GM21717 (cell line): ENCODE measurements around the gene C19orf53.
"Not testable (repeated sequence)": the region's sequence is repeated elsewhere in the genome, so short reads cannot be mapped to it uniquely, and the experiment has no call there.

Experiments
- ATAC-seq: cut with Tn5 transposase; IDR thresholded peaks from one replicate; pipeline ENCODE4 v1.9.1; 2021; ENCODE audit warnings: mild to moderate bottlenecking, moderate library complexity; ENCODE audit not compliant: unreplicated experiment

The C19orf53 gene

DNA sequence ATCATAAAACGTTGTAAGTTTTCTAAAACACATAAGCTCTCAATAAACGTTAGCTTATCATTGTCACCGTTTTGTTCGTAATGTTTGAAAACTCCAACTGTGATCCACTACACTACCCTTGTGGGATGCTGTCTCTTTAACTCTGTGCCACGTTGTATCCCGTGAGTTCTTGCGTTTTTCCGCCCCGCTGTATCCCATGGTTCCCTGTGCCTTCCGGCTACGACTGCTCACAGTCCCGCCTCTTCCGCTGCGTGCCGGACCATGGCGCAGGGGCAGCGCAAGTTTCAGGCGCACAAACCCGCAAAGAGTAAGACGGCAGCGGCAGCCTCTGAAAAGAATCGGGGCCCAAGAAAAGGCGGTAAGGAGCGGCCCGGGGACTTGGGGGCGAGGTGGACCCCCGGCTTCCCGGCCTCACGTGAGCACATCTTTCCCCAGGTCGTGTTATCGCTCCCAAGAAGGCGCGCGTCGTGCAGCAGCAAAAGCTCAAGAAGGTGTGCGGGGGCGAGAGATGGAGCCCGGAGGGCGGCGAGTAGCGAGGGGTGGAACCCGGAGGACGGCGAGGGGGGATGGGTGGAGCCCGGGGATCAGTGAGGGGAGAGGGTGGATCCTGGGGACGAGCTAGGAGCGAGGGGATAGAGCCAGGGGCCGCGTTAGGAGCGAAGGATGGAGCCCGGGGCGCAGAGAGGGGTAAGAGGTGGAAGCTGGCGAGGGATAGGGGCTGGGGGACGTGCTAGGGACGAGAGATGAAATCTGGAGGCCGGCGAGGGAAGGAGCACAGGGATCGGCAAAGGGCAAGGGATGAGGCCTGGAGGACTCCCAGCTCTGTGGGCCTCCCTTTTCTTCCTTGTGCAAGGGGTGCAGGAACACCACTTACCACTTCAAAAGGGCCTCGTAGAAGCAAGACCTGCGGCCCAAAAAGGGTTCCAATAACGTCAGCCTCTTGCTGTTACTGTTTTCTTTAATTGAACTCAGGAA lies at the start of gene C19orf53:
C19orf53 (plus strand) TSS at position 240 of the 975 bp plus-strand sequence; CDS start at position 262, 22 bp downstream.
- peak; percentile 61 for ATAC-seq

DNA sequence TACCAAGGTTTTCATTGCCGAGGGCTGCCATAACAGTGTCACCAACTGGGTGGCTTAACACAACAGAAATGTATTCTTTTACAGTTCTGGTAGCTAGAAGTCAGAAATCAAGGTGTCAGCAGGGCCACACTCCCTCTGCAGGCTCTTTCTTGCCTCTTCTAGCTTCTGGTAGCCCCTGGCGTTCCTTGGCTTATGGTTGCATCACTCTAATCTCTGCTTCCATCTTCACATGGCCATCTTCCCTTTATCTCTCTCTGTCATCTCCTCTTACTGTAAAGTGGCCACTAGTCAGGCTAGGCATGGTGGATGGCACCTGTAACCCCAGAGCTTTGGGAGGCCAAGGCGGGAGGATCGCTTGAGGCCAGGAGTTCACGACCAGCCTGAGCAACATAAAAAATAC lies 47.9 kb upstream of the C19orf53 start:
- no peak for ATAC-seq

DNA sequence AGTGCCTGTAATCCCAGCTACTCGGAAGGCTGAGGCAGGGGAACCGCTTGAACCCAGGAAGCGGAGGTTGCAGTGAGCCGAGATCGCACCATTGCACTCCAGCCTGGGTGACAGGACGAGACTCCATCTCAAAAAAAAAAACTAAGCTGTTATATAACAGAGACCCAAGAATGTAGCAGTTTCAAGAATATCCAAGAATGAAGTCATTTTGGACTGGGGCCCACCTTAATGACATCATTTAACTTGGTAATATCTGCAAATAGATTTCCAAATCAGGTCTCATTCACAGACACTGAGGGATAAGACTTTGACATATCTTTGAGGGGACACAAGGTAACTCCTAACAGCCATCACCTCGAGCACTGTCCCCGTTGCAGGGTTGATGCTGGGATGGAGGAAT lies 46.5 kb upstream of the C19orf53 start:
- ATAC-seq: no peak

DNA sequence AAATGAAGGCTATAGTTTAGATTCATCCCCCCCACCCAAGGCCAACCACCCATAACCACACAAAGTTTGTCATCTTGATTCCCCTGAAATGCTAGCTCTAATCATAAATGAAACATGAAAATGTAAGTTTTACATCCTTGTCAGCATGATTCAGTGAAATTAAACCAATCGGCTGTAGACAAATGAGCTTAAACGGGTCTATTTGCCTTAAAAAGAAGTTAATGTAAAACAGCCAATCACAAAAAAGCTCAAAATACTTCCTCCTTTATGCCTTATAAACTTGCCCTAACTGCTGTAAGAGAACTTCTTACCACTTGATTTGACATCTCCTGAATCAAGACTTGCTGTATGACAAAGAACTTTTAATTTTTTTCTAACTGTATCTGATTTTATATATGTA lies 44.4 kb upstream of the C19orf53 start:
- no peak for ATAC-seq

DNA sequence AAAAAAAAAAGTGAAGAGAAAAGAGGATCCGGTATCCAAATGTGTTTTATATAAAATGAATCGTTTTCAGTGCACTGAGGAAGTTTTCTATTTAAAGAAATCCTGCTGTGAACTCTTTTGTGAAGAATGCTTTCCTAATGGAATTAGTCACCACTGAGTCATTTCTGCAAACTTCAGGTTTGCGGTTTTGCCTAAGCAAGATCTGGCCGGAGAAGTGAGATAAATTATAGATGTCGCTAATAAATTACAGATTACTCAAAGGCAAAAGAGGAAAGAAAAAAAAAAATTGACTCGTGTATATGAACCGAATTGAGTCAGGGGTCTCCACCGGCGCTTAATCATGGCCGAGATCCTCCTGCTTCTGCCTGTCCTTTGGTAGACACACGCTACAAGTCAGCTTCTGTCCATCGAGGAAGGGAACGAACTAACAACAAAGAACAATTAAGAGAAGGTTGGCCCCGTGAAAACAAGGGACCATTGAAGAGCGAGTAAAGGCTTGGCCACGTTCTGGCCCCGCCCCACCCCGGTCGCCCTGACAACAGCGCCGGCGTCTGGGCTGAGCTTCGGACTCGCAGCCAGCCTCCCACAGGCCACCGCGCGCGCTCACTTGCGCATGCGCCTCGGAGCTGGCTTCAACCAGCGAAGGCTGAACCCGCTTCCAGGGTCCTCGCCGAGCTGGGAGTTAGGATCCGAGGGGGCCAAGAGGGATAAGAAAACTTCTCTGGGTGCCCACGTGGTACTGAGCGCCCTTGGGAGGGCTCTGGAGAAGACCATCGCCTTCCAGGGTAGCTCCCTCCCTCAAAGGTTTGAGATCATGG lies 42.9 kb upstream of the C19orf53 start:
- ATAC-seq: peak; percentile 87

DNA sequence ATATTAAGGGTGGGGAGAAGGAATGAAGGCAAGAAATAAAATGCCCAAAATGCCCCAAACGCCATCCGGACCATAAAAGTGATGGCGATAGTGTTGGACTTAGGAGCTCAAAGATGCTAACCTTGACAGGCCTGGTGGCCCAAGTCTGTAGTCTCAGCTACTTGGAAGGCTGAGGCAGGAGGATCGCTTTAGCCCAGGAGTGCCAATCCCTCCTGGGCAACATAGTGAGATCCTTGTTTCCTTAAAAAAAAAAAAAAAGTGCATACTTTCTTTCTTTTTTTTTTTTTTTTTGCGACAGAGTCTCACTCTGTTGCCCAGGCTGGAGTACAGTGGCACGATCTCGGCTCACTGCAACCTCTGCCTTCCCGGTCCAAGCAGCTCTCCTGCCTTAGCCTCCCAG lies 41.9 kb upstream of the C19orf53 start:
- ATAC-seq: no peak

DNA sequence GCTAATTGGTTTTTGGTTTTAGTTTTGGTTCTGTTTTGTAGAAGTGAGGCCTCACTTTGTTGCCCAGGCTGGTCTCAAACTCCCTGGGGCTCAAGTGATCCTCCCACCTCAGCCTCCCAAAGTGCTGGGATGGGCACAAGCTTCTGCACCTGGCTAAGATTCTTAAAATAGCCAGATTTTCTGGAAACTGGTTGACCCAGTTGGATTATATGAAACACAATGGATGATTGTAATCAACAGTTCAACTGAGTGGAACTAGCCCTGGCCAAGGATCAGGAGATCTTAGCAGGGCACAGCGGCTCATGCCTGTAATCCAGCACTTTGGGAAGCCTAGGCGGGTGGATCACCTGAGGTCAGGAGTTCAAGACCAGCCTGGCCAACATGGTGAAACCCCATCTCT lies 39.5 kb upstream of the C19orf53 start:
- no peak for ATAC-seq

DNA sequence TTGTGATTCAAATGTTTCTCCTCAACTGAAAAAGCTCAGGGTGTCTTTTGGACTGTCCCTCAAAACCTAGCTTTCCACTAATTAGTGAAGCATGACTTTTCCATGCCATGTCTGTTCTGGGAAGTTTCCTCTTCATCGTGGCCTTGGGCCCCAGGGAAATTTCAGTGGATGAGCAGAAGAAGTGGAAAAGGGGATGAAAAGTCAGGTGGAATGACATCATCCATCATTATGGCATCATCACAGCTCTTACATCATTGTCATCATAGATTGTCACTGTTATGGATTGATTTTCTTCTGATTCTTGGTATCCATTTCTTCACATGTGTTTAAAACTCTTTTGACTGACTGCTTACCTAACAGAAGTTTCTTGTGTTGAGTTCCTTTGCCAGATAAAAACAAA lies 36.2 kb upstream of the C19orf53 start:
- ATAC-seq: no peak

DNA sequence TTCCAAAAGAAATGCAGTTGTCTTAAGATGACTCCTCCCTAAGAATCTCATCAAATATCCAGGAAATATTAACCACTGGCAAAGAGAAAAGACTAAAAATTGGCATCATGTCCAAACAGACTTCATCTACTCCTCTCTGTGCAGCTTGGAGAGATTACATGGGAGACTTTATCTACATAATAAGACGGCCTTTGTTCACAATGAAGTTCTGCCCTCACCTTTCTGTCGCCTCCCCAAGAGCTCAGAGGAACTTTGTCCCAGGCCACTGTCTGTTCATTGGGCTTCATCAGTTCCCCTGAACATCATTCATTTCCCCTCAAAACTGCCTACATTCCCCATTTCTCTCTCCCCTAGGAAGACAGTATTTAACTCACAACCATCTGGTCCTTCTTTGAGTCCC lies 32.4 kb upstream of the C19orf53 start:
- ATAC-seq: no peak

DNA sequence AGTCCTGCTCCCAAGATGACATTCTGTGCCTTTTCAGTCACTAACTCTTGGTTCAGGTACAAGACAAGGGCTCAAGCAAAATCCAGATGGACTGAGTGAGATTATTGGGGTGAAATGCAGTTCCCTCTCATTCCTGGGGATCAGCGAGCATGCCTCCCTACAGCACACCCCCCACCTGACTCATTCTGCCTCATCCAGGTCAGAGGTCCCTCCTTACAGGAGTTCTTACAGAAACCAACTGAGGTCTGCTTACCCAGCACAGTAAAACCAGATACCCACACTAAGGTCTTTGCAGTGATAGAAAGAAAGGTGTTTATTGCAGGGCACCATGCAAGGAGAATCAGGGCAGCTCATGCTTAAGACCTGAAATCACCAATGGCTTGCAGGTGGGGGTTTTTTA lies 31.5 kb upstream of the C19orf53 start:
- ATAC-seq: no peak

DNA sequence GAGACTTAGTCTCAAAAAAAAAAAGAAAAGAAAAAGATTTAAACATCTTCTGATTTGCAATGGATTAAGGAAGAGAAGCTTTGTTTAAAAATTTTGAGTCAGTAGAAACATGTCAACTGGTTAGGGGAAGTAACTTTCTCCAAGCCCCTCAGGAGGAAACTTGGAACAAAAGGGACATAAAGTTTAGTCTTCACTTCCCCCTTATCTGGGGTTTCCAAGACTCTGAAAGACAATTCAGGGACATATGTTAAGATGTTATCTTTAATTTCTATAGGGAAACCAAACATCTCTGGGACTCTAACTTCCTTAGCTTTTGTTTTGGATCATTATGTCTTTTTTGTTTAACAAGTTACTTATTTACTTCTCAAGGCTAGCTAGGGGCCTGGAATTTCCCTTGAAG lies 30.1 kb upstream of the C19orf53 start:
- ATAC-seq: no peak

DNA sequence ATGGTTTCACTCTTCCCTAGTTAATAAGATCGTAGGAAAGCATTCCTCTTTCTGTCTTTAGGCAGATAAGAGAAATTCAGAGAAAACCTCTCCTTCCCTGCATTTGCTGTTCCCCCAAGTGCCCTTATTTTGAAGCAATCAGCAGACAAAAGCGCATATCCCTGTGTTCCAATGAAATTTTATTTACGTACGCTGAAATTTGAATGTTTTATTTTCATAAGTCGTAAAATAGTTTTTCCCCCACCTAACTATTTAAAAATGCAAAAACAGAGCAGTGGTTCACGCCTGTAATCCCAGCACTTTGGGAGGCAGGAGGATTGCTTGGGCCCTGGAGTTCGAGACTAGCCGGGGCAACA lies 27.2 kb upstream of the C19orf53 start:
- ATAC-seq: no peak

DNA sequence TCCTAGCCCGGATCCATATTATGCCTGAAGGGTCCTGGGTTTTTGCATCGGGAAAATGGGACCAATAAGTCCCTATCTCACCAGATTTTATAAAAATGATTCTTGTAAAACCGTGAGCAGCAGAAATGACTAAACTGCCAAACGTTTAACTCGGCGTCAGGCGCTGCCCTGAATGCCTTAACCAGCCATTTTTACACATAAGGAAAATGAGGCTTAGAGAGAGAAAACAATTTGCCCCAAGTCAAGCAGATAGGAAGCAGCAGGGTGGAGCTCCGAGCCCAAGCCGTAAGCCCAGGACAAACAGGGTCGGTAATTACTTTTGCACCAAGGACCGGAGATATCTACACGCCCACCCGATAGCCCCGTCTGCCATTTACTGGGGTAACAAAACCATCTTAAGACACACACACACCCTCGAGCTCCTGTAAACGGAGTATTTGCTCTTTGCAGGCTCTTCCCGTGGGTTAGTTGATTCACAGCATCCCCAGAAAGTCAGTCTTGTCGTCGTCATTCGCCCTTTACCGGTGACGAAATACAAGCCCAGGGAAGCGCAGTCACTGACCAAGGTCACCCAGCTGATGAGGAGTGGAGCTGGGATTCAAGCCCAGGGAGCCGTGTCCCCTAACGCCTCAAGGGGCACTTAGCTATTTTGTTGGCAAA lies 26.0 kb upstream of the C19orf53 start:
- ATAC-seq: no peak

DNA sequence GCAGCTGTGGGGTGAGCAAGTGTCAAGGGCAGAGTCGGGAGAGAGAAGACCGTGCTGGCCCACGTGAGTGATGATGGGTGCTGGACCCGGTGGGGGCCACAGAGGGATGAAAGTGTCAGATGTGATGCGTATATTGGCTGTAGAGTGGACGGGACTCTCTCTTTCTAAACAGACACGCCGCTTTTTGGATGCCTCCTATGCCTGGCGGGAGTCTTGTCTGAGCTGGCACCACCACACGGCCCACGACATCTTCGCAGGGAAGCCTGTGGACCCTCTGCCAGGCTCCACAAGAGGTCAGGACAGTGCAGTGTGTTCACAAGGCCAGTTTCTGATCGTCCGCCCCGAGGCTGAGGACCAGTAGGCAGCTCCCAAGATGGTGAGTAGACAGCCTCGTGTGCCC lies 22.8 kb upstream of the C19orf53 start:
- ATAC-seq: no peak

DNA sequence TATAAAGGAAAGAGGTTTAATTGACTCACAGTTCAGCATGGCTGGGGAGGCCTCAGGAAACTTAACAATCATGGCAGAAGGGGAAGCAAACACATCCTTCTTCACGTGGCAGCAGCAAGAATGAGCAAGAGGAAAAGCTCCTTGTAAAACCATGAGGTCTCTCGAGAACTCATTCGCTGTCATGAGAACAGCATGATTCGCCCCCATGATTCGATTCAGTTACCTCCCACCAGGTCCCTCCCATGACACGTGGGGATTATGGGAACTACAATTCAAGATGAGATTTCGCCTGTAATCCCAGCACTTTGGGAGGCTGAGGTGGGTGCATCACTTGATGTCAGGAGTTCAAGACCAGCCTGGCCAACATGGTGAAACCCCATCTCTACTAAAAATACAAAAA lies 20.6 kb upstream of the C19orf53 start:
- ATAC-seq: not testable (repeated sequence)

DNA sequence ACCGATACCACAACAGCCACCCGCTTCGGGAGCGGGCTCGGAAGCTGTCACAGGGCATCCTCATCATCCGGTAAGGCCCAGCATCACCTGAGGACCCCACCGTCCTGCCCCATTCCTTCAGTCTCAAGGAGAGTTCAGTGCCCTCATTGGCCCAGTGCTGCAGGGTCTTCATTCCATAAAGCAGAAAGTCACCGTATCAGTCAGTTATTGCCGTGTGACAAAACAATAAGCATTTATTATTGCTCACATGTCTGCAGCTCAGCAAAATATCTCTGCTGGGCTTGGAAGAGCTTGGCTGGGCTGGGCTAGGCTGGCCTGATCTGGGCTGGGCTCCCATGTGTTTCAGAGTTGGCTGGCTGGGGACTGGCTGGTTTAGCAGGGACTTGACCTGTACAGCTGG lies 18.0 kb upstream of the C19orf53 start:
- ATAC-seq: no peak

DNA sequence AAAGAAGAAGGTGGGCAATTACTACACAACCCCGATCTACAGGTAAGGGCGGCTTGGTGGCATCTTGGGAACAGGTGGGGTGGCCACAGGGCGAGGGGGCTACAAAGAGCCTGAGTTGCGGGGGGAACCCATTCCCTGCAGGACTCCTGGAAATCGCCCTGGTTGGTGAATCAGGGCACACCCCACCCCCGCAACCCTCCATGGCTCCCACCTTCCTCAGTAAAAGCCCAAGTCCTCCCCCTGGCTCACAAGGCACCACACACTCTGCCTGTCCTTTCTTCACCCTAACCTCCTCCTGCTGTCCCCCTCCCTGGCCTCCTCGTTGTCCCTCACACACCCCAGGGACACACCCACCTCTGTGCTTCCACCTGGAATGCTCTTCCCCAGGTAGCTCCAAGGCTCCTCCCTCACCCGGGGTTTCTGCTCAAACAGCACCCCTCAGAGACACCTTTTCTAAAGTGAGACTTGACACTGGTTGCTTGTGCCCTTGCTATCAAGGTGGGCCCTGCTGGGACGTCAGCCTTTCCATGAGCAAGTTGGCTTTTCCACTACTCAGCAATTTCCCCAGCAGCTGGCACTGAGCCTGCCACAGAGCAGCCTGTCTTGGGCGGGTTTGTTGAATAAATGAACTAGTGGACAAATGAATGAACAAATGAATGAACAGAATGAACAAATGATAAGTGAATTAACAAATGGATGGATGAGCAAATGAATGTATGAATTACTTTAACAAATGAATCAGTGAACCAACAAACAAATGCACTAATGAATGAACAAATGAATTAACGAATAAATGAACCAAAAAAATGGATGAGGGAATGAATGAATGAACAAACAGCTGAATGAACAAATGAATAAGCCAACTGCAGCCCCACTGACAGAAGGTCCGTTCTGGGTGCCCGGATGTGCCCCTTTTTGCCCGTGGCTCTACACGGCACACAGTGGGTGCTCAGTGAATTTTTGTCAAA lies 16.2 kb upstream of the C19orf53 start:
- no peak for ATAC-seq

DNA sequence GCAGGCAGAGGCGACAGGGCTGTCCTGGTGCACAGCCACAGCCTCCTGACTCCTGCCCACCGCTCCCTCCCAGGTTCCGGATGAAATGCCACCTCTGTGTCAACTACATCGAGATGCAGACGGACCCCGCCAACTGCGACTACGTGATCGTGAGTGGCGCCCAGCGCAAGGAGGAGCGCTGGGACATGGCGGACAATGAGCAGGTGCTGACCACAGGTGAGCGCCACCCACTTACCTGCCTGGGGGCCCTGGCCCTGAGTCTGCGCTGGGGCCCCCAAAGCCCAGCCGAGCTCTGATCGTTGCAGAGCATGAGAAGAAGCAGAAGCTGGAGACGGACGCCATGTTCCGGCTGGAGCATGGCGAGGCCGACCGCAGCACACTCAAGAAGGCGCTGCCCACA lies 15.5 kb upstream of the C19orf53 start:
- ATAC-seq: no peak

DNA sequence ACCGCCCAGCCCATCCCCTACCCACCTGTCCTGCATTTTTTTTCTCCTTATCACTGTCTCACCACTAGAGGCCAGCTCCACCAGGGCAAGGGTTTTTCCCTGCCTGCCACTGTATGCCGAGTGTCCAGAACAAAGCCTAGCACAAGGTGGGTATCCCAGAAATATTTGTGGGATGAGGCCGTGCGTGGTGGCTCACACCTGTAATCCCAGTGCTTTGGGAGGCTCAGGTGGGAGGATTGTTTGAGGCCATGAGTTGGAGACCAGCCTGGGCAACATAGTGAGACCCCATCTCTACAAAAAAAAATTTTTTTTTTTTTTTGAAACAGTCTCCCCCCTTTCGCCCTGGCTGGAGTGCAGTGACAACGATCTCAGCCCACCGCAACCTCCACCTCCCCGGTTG lies 12.8 kb upstream of the C19orf53 start:
- no peak for ATAC-seq

DNA sequence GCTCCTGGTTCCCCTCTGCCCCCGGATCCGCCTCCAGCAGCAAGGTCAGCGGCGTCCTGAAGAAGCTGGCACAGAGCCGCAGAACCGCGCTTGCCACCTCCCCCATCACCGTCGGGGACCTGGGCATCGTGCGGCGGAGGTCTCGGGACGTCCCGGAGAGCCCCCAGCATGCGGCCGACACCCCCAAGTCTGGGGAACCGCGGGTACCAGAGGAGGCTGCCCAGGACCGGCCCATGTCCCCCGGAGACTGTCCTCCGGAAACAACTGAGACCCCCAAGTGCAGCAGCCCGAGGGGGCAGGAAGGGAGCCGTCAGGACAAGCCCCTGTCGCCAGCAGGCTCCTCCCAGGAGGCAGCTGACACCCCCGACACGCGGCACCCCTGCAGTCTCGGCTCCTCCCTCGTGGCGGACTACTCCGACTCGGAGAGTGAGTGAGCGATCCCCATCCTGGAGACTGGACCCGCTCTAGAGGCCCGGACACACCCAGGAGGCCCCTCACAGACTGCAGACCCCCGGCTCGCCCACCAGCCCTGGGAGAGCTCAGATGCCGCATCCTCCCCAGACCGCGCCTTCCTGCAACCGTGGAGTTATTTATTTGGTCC lies 11.5 kb upstream of the C19orf53 start:
- ATAC-seq: no peak
